ENCODE results near the gene PIM3. TPM values are rescaled to one million over a fixed set of nuclear protein-coding genes. Genes with fewer than 3 reads are reported as not detected.
A peak's percentile ranks its signal among the peaks of the same experiment; 100 is the strongest.

Gene PIM3
- total and polyA plus RNA-seq, 10 of the 15 experiments (the other 5 are each of a cell fraction or from before 2014, with no cell fraction given) = 0.31 to 60.8 (median 12.4) TPM

DNA sequence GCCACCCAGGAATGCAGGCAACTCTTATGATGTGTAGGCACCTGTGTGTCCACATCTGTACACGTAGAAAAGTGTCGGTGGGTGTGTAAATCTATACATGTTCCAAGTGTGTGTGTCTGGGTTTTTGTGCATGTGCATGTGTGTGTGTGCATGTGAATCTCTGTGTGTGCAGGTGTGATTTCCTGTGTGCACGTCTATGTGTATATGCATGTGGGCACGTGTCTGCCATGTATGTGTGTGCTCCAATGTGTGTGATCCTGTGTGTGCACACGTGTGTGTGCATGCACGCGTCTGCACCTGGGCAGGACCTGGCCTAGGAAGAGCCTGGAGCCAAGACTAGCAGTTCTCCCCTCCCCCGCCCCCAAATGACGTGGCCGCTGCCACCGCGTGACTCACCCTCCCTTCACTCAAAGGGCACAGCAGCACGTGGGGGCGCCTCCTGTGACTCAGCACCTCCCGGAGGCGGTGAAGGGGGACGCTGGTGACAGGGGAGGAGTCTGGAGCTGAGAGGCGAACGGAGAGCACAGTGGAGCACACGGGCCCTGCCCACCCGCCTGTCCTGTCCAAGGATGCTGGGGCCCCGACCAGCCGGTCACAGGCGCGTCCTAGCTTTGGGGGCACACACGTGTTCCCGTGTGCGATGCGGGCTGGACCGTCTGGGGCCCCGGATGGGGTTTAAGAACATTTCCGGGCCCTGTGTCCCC, 10.1 kb downstream of the PIM3 start (continued):
- TF ChIP-seq, protein P1, sequence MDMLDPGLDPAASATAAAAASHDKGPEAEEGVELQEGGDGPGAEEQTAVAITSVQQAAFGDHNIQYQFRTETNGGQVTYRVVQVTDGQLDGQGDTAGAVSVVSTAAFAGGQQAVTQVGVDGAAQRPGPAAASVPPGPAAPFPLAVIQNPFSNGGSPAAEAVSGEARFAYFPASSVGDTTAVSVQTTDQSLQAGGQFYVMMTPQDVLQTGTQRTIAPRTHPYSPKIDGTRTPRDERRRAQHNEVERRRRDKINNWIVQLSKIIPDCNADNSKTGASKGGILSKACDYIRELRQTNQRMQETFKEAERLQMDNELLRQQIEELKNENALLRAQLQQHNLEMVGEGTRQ (IDR thresholded peaks at IDR 0.05; ENCODE audit: borderline replicate concordance, low read depth, low read length) = peak; percentile 92
- TF ChIP-seq, protein P2, sequence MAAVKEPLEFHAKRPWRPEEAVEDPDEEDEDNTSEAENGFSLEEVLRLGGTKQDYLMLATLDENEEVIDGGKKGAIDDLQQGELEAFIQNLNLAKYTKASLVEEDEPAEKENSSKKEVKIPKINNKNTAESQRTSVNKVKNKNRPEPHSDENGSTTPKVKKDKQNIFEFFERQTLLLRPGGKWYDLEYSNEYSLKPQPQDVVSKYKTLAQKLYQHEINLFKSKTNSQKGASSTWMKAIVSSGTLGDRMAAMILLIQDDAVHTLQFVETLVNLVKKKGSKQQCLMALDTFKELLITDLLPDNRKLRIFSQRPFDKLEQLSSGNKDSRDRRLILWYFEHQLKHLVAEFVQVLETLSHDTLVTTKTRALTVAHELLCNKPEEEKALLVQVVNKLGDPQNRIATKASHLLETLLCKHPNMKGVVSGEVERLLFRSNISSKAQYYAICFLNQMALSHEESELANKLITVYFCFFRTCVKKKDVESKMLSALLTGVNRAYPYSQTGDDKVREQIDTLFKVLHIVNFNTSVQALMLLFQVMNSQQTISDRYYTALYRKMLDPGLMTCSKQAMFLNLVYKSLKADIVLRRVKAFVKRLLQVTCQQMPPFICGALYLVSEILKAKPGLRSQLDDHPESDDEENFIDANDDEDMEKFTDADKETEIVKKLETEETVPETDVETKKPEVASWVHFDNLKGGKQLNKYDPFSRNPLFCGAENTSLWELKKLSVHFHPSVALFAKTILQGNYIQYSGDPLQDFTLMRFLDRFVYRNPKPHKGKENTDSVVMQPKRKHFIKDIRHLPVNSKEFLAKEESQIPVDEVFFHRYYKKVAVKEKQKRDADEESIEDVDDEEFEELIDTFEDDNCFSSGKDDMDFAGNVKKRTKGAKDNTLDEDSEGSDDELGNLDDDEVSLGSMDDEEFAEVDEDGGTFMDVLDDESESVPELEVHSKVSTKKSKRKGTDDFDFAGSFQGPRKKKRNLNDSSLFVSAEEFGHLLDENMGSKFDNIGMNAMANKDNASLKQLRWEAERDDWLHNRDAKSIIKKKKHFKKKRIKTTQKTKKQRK (IDR thresholded peaks at IDR 0.05; ENCODE audit: low read depth, low read length) = no peak
- TF ChIP-seq ZNF217 (IDR thresholded peaks at IDR 0.05) (no peak), ZBED1 (IDR thresholded peaks at IDR 0.05; ENCODE audit: borderline replicate concordance) (peak; percentile 13; the same call in 1 of the 2 replicates), RAD21 (IDR thresholded peaks at IDR 0.05; ENCODE audit: insufficient read depth, low read depth, low read length) (no peak), CHD1 (IDR thresholded peaks at IDR 0.05; ENCODE audit: low read depth, low read length) (peak; percentile 80; the same call in 1 of the 2 replicates), NFIC (IDR thresholded peaks at IDR 0.05; ENCODE audit: low read depth, low read length) (no peak), ELK1 (IDR thresholded peaks at IDR 0.05; ENCODE audit: low read depth, low read length) (peak; percentile 16; the same call in 1 of the 2 replicates), NR2C1 (IDR thresholded peaks at IDR 0.05) (peak; percentile 78), E2F4 (IDR thresholded peaks at IDR 0.05; ENCODE audit: low read depth, low read length) (no peak), PAX5 (IDR thresholded peaks at IDR 0.05; ENCODE audit: borderline replicate concordance, low read depth, low read length) (peak; percentile 65; the same call in 1 of the 2 replicates), ZNF622 (IDR thresholded peaks at IDR 0.05) (no peak), EP300 (IDR thresholded peaks at IDR 0.05; ENCODE audit: borderline replicate concordance in 1 of 2, control insufficient read depth in 1 of 2, low read depth in 2 of 2, low read length in 2 of 2) (peak in 1 of 2 experiments; percentile 75; a peak in 3 of 4 replicates), RB1 (IDR thresholded peaks at IDR 0.05; ENCODE audit: borderline replicate concordance) (no peak), BMI1 (IDR thresholded peaks at IDR 0.05; ENCODE audit: borderline replicate concordance) (no peak), YY1 (IDR thresholded peaks at IDR 0.05; ENCODE audit: low read depth, low read length) (peak; percentile 49), CTCF (IDR thresholded peaks at IDR 0.05 in 2 of 3, conservative IDR thresholded peaks at IDR 0.05 in 1 of 3; ENCODE audit: control insufficient read depth in 2 of 3, extremely low read depth in 1 of 3, insufficient read depth in 1 of 3, low read depth in 3 of 3, low read length in 3 of 3) (no peak), KDM1A (IDR thresholded peaks at IDR 0.05; ENCODE audit: borderline replicate concordance) (no peak), FOXK2 (IDR thresholded peaks at IDR 0.05) (peak; percentile 43; the same call in 1 of the 2 replicates), MXI1 (IDR thresholded peaks at IDR 0.05; ENCODE audit: low read depth, low read length) (peak; percentile 89), ZNF207 (IDR thresholded peaks at IDR 0.05; ENCODE audit: borderline replicate concordance) (no peak), ATF7 (IDR thresholded peaks at IDR 0.05; ENCODE audit: low read depth) (peak; percentile 96)
